ENCODE results near the gene ALPI. TPM values are rescaled to one million over a fixed set of nuclear protein-coding genes. Genes with fewer than 3 reads are reported as not detected.

Gene ALPI
- total RNA-seq, 1 donor, result not detected

DNA sequence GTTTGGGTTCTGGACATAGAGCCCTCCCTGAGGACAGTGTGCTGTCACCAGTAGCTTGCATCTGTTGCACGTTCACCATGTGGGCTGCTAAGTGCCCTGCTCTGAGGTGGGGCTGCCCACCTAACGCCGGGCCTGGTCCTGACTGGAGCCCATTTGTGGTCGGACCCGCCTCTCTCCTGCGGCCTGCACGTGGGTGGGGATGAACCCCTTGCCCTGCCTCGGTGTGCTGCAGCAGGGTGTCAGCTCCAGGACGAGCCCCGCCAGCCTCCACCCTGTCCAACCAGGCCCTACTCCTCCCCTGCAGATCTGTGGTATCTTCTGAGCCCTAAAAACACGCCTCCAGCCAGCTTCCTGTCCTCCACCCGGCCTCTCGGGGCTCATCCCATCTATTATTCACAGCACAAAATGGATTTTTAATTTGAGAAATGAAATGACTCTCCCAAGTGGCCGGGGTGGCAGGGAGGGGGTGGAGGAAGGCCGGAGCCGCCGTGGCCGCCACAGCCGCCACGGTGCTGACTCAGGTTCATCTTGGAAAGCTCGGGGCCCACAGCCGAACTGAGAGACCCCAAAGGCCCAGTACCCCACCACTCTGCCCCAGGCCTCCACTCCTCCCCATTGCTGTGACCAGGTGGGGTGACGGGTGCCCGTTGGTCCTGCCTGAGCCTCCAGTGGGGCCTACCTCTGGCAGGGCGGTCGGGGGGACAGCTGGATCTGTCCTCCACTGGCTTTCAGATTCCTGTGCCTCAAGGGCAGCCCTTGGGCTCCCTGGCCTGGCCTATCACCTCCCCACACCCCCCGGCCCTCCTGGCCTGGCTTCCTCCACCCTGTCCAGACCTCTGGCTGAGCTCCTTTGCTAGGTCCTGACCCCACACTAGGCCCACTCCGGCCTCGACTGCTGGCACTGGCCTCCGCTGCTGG, 34.5 kb downstream of the ALPI start:
- Histone ChIP-seq H3K79me2 (ENCODE audit: insufficient read depth, low read length) (no peaks in the 10 kb centered on the region), H3K4me2 (ENCODE audit: insufficient read depth, low read length) (no peak overlapping the region), H3K4me3 (ENCODE audit: insufficient read depth, low read length) (no peak overlapping the region), H3K27ac (ENCODE audit: low read depth, low read length) (no peak overlapping the region), H3K36me3 (ENCODE audit: insufficient read depth, low read length) (no peaks in the 10 kb centered on the region), H2AFZ (ENCODE audit: low read length) (no peak overlapping the region), H4K20me1 (ENCODE audit: insufficient read depth, low read length) (peaks cover 4% of the 10 kb centered on the region), H3K4me1 (ENCODE audit: insufficient read depth, low read length) (no peaks in the 10 kb centered on the region), H3K9me3 (ENCODE audit: low read depth, low read length) (no peaks in the 10 kb centered on the region), H3K27me3 (ENCODE audit: insufficient read depth, low read length) (peaks cover 31% of the 10 kb centered on the region)
- no peak for TF ChIP-seq CTCF (IDR thresholded peaks at IDR 0.05; ENCODE audit: extremely low read depth, low read depth, low read length)
- peak; percentile 91 for DNase-seq (ENCODE audit: insufficient read length, low spot score, missing footprints)

DNA sequence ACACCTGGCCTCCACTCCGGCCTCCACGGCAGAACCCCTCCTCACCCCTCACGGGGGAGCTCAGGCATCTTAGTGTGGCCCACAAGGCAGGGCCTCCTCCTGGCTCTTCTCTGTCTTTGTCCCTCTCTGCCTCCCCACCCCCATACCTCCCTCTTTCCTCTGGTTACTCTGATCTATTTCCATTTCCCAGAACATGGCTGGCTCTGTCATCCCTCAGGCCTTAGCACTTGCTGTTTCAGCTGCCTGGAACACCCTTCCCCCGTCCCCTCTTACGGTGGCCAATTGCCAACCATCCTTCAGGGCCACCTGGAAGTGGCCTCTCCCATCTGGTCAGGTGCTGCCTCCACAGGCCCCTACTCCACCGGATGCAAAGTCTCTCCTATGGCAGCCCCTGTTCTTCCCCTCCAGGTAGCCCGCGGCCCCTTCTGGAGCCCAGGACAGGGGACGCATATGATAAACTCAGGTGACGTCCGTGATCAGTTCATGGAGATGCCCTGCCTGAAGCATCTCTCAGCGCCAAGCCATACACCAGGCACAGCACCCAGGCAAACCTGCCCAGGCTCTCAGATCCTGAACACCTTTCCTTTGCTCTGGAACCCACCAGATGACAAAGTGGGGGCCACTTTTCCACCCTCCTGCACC, 35.3 kb downstream of the ALPI start:
- H3K79me2 ChIP-seq (ENCODE audit: insufficient read depth, low read length), result no peaks in the 10 kb centered on the region
- no peaks in the 10 kb centered on the region for H3K4me1 ChIP-seq (ENCODE audit: insufficient read depth, low read length)
- H2AFZ ChIP-seq (ENCODE audit: low read length), result no peak overlapping the region
- H4K20me1 ChIP-seq (ENCODE audit: insufficient read depth, low read length), result peaks cover 4% of the 10 kb centered on the region
- H3K27ac ChIP-seq (ENCODE audit: low read depth, low read length), result no peak overlapping the region
- no peak overlapping the region for H3K4me3 ChIP-seq (ENCODE audit: insufficient read depth, low read length)
- peak; percentile 85 for DNase-seq (ENCODE audit: insufficient read length, low spot score, missing footprints)
- no peak for TF ChIP-seq CTCF (IDR thresholded peaks at IDR 0.05; ENCODE audit: extremely low read depth, low read depth, low read length)
- H3K27me3 ChIP-seq (ENCODE audit: insufficient read depth, low read length), result peaks cover 24% of the 10 kb centered on the region
- no peaks in the 10 kb centered on the region for H3K9me3 ChIP-seq (ENCODE audit: low read depth, low read length)
- H3K4me2 ChIP-seq (ENCODE audit: insufficient read depth, low read length), result no peak overlapping the region
- no peaks in the 10 kb centered on the region for H3K36me3 ChIP-seq (ENCODE audit: insufficient read depth, low read length)

- Histone ChIP-seq H3K4me1 (ENCODE audit: insufficient read depth, low read length) (no peaks in the 10 kb centered on the region), H3K4me2 (ENCODE audit: insufficient read depth, low read length) (no peak overlapping the region), H3K4me3 (ENCODE audit: insufficient read depth, low read length) (no peak overlapping the region), H2AFZ (ENCODE audit: low read length) (no peak overlapping the region), H3K27me3 (ENCODE audit: insufficient read depth, low read length) (peaks cover 14% of the 10 kb centered on the region), H3K36me3 (ENCODE audit: insufficient read depth, low read length) (no peaks in the 10 kb centered on the region), H4K20me1 (ENCODE audit: insufficient read depth, low read length) (peaks cover 4% of the 10 kb centered on the region), H3K27ac (ENCODE audit: low read depth, low read length) (no peak overlapping the region), H3K9me3 (ENCODE audit: low read depth, low read length) (no peaks in the 10 kb centered on the region), H3K79me2 (ENCODE audit: insufficient read depth, low read length) (no peaks in the 10 kb centered on the region)
- TF ChIP-seq CTCF (IDR thresholded peaks at IDR 0.05; ENCODE audit: extremely low read depth, low read depth, low read length), result no peak
- DNase-seq (ENCODE audit: insufficient read length, low spot score, missing footprints), result peak; percentile 76
Measured at GRCh38 chr2:232492236-232492848, 36.4 kb downstream of the ALPI start.
